A673 (cell line): ENCODE measurements around the gene MX2.

Source experiments
- EZH2 ChIP-seq: fragments of 200-600 bp; sonication (generic); IDR thresholded peaks from 2 replicates; pipeline ENCODE4 v1.6.1; 2017; ENCODE audit warnings: borderline replicate concordance, low read depth, mild to moderate bottlenecking, mixed read lengths, antibody characterized with exemption, low read length; ENCODE audit not compliant: poor library complexity, severe bottlenecking
- TF ChIP-seq, protein P1 (sequence below): fragments of 300-800, 200-600 bp; sonication (generic); conservative IDR thresholded peaks from 2 replicates; pipeline ENCODE4 v1.5.1; 2017; ENCODE audit warnings: low read depth, mild to moderate bottlenecking, antibody characterized with exemption, low read length, moderate library complexity, mixed read lengths

DNA sequence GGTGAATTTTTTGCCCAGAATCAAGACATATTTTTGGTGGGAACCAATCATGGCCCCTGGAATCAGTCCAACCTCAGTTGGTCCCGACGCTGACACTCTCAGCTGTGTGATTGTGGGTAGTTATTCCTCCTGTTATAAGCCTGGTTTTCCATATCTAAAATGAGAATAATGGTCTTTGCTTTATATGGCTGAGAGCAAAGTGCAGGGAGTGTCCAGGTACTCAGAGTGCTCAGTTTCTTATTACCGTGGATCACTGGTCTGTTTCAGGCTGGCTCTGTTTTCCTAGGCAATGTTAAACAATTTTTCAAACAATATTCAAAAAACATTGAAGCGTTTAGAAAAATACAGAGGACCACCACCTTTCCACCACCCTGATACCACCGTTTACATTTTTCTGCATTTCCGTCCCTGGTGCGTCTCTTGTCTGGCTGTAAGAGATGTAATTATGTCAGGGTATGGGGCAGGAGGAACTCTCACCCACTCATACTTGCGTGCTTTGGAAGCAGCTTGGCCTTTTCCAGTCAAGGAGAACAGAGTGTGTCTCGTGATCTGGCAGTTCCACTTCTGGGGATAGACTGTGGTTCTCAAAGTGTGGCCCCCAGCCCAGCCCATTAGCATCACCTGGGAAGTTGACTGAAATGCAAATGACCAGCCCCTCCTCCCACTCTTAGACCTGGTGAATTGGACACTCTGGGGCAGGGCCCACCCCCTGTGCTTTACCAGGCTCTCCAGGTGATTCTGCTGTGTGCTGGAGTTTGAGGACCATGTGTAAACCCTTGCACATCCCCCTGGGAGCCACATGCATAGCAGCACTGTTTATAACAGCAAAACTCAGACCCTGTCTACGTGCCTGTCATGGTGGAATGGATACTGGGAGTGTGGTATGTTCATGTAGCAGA, 71.0 kb downstream of the MX2 start:
- no peak for TF ChIP-seq EZH2
- TF ChIP-seq, protein P1, sequence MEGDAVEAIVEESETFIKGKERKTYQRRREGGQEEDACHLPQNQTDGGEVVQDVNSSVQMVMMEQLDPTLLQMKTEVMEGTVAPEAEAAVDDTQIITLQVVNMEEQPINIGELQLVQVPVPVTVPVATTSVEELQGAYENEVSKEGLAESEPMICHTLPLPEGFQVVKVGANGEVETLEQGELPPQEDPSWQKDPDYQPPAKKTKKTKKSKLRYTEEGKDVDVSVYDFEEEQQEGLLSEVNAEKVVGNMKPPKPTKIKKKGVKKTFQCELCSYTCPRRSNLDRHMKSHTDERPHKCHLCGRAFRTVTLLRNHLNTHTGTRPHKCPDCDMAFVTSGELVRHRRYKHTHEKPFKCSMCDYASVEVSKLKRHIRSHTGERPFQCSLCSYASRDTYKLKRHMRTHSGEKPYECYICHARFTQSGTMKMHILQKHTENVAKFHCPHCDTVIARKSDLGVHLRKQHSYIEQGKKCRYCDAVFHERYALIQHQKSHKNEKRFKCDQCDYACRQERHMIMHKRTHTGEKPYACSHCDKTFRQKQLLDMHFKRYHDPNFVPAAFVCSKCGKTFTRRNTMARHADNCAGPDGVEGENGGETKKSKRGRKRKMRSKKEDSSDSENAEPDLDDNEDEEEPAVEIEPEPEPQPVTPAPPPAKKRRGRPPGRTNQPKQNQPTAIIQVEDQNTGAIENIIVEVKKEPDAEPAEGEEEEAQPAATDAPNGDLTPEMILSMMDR, result no peak
